ENCODE measurements around the gene ENTPD2. TPM values are rescaled to one million over a fixed set of nuclear protein-coding genes. Genes with fewer than 3 reads are reported as not detected.
"Not testable (repeated sequence)": the region's sequence is repeated elsewhere in the genome, so short reads cannot be mapped to it uniquely, and the experiment has no call there.

Gene ENTPD2
- total and polyA plus RNA-seq, 12 donors, result 0.28 to 1.7 (median 0.49) TPM; not detected in 6

DNA sequence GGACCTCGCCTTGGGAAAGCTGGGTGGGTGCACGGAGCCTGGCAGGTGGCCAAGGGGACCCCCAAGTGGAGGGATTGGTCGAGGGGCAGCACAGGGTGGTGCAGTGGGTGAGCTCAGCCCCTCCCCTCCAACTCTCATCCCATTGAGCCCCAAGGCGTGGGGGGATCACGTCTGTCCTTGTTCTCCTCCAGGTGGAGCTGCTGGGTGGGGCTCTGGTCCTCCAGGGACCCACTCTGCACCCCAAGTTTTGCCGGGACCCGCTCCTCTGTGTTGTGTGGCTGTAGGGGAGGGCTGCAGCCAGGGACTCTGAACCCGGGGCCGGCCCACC lies 18.4 kb downstream of the ENTPD2 start:
- Histone ChIP-seq H3K27me3 (no peaks in the 10 kb centered on the region), H3K27ac (no peak overlapping the region), H3K36me3 (replicated peaks in 1 of 2) (peaks cover 0 to 7% of the 10 kb centered on the region in 2 donors), H3K9me3 (replicated peaks in 1 of 3) (no peaks in the 10 kb centered on the region), H3K4me1 (replicated peaks in 1 of 2) (peaks cover 0 to 16% of the 10 kb centered on the region in 2 donors), H3K4me3 (no peak overlapping the region)
- DNase-seq, result no peak
- TF ChIP-seq POLR2A (IDR thresholded peaks at IDR 0.05), result no peak
- TF ChIP-seq, protein P1, sequence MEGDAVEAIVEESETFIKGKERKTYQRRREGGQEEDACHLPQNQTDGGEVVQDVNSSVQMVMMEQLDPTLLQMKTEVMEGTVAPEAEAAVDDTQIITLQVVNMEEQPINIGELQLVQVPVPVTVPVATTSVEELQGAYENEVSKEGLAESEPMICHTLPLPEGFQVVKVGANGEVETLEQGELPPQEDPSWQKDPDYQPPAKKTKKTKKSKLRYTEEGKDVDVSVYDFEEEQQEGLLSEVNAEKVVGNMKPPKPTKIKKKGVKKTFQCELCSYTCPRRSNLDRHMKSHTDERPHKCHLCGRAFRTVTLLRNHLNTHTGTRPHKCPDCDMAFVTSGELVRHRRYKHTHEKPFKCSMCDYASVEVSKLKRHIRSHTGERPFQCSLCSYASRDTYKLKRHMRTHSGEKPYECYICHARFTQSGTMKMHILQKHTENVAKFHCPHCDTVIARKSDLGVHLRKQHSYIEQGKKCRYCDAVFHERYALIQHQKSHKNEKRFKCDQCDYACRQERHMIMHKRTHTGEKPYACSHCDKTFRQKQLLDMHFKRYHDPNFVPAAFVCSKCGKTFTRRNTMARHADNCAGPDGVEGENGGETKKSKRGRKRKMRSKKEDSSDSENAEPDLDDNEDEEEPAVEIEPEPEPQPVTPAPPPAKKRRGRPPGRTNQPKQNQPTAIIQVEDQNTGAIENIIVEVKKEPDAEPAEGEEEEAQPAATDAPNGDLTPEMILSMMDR (IDR thresholded peaks at IDR 0.05), result peak in 3 of 6 experiments; percentile 11 to 21 (median 16)
- WGBS, 4 donors, result 15 to 55% (median 31%) methylated on average over 4 to 9 of the region's 9 CpGs
- intact Hi-C loops (cut with DNase I), result loop anchor here in 1 of 2 donors (5.0 kb wide), 1 partner anchor 248 kb away; no protein-coding TSS in a partner anchor

- WGBS, 4 donors, result 16 to 37% (median 22%) methylated on average over 11 to 24 of the region's 24 CpGs
- TF ChIP-seq POLR2A (IDR thresholded peaks at IDR 0.05), result no peak
- TF ChIP-seq, protein P1 (IDR thresholded peaks at IDR 0.05), result peak; percentile 82 to 93 (median 92)
- Histone ChIP-seq H3K9me3 (replicated peaks in 1 of 3) (no peaks in the 10 kb centered on the region), H3K27ac (peak overlapping the region in 2 of 5 donors; percentile 34 to 35), H3K4me3 (no peak overlapping the region), H3K27me3 (no peaks in the 10 kb centered on the region), H3K4me1 (replicated peaks in 1 of 2) (peaks cover 0 to 16% of the 10 kb centered on the region in 2 donors), H3K36me3 (replicated peaks in 1 of 2) (peaks cover 0 to 7% of the 10 kb centered on the region in 2 donors)
- peak; percentile 81 to 93 (median 83) for DNase-seq
- intact Hi-C loops (cut with DNase I), result loop anchor here (5.0 kb wide), 2 partner anchors 93 to 248 kb away; partner anchors contain the start of gene FBXW5 (in 1 of the 2)
Observed at GRCh38 chr9:137034709-137035506, 19.0 kb downstream of the ENTPD2 start.

DNA sequence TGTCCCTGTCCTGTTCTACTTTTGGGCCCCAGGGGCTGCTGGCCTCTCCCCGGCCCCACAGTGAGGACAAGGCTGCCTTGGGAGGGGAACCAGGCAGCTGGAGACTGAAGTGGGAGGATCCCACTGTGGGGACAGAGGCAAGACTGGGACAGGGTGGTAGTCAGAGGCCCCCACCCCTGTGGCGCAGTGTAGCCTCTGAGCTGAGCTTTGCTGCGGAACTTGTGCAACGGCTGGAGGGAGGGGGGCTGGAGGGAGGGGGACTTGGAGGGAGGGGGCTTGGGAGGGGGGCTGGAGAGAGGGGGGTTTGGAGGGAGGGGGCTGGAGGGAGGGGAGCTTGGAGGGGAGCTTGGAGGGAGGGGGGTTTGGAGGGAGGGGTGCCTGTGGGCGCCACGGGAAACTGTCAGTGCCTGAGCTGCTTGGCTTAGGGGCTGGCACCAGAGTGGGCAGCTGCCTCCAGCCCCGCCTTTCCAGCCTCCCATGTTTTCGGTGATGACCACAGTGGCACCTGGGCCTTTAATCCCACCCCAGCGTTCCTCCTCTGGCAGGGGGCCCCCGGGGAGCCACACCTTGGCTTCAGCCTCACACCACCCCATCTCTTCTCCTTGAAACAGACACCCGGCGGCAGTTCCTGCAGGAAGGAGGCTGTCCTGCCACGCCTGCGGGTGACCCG lies 19.7 kb downstream of the ENTPD2 start:
- Histone ChIP-seq H3K36me3 (replicated peaks in 1 of 2) (peaks cover 0 to 7% of the 10 kb centered on the region in 2 donors), H3K4me1 (replicated peaks in 1 of 2) (peaks cover under 1 to 19% of the 10 kb centered on the region in 2 donors), H3K27me3 (no peaks in the 10 kb centered on the region), H3K27ac (peak overlapping the region in 2 of 5 donors; percentile 34 to 35), H3K9me3 (replicated peaks in 1 of 3) (no peaks in the 10 kb centered on the region), H3K4me3 (no peak overlapping the region)
- intact Hi-C loops (cut with DNase I), result loop anchor here (5.0 kb wide), 2 partner anchors 92 to 247 kb away; partner anchors contain the start of gene FBXW5 (in 1 of the 2)
- no peak for TF ChIP-seq POLR2A (IDR thresholded peaks at IDR 0.05)
- TF ChIP-seq, protein P1 (IDR thresholded peaks at IDR 0.05), result no peak
- DNase-seq, result peak in 1 of 7 donors; percentile 40
- 34 to 50% (median 48%) methylated on average over 5 to 15 of the region's 15 CpGs for WGBS, 4 donors

DNA sequence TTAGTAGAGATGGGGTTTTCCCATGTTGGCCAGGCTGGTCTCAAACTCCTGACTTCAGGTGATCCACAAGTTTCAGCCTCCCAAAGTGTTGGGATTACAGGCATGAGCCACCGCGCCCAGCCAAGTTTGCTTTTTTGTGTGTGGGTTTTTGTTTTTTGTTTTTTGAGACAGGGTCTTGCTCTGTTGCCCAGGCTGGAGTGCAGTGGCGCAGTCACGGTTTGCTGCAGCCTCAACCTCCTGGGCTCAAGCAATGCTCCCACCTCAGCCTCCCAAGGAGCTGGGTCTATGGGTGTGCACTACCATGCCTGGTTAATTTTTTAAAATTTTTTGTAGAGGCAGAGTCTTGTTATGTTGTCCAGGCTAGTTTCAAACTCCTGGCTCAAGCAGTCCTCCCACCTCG lies 20.4 kb downstream of the ENTPD2 start:
- DNase-seq; H3K27me3 ChIP-seq; H3K27ac ChIP-seq; H3K9me3 ChIP-seq (replicated peaks in 1 of 3); H3K36me3 ChIP-seq (replicated peaks in 1 of 2): not testable (repeated sequence)
- Histone ChIP-seq H3K4me3 (peak overlapping the region in 1 of 4 donors; percentile 29), H3K4me1 (replicated peaks in 1 of 2) (peaks cover 7 to 26% of the 10 kb centered on the region in 2 donors)
- WGBS, 4 donors, result 89 to 92% (median 90%) methylated on average over 5 of the region's 5 CpGs
- intact Hi-C loops (cut with DNase I), result loop anchor here (5.0 kb wide), 2 partner anchors 91 to 246 kb away; partner anchors contain the start of gene FBXW5 (in 1 of the 2)

Measured in adrenal gland (tissue), 12 donors.